PC-3 (cell line): ENCODE results near the gene SPRY4.

Experiments used
- CTCF ChIP-seq: fragments of 300-600 bp; sonication (generic); conservative IDR thresholded peaks from 2 replicates; pipeline ENCODE4 v1.5.1; 2017; ENCODE audit warnings: antibody characterized with exemption, low read depth, mild to moderate bottlenecking, low read length
- EZH2 ChIP-seq: fragments of 300-600 bp; sonication (generic); IDR thresholded peaks from one replicate; pipeline ENCODE4 v1.6.1; 2017; ENCODE audit warnings: antibody characterized with exemption, mild to moderate bottlenecking, low read length; ENCODE audit not compliant: unreplicated experiment
- EZH2phosphoT487 ChIP-seq: fragments of 300-600 bp; sonication (generic); IDR thresholded peaks from 2 replicates; pipeline ENCODE4 v1.6.1; 2018; ENCODE audit warnings: mild to moderate bottlenecking, antibody characterized with exemption, low read length, borderline replicate concordance

GRCh38 chr5:142281008-142281367 is 43.8 kb downstream of the SPRY4 start:
- TF ChIP-seq CTCF (no peak), EZH2phosphoT487 (no peak), EZH2 (no peak)
